SU-DHL-6 (cell line): ENCODE data around the gene PIGL.

Experiments used
- CTCF ChIP-seq: fragments of 200-600 bp; sonication (generic); IDR thresholded peaks from one replicate; pipeline ENCODE4 v1.5.1; 2017; ENCODE audit warnings: antibody characterized with exemption, mild to moderate bottlenecking, low read length, moderate library complexity; ENCODE audit not compliant: insufficient read depth, poor library complexity, severe bottlenecking
- EZH2phosphoT487 ChIP-seq: fragments of 200-600 bp; sonication (generic), shearing (Covaris generic); conservative IDR thresholded peaks from 2 replicates; pipeline ENCODE4 v1.6.1; 2018; ENCODE audit warnings: mild to moderate bottlenecking, antibody characterized with exemption, low read length, moderate library complexity, mixed read lengths

- TF ChIP-seq CTCF (no peak), EZH2phosphoT487 (no peak)
Measured at GRCh38 chr17:16300554-16300953, 83.5 kb downstream of the PIGL start.
